Right lung (tissue), 10 donors: ENCODE measurements around the gene MOK. TPM values are rescaled to one million over a fixed set of nuclear protein-coding genes. Genes with fewer than 3 reads are reported as not detected.
"Not testable (repeated sequence)": the region's sequence is repeated elsewhere in the genome, so short reads cannot be mapped to it uniquely, and the experiment has no call there.

ENCODE experiments used
- DNase-seq, 2 donors: peaks; one replicate each; pipeline ENCODE4 v3.0.0-alpha.2; 2013
- long read RNA-seq, 8 donors: transcript quantifications; one replicate each; lab custom pipeline, GENCODE V29; 2026
- polyA plus RNA-seq, 5 donors: library from polyadenylated mRNA; unstranded; fragments of 120-200 nt; gene quantifications; one replicate each; pipeline versions ENCODE4 v1.2.1 to v1.2.3, GENCODE V29; 2013; ENCODE audit warnings: inconsistent platforms in 1 of 5, low replicate concordance in 1 of 5; ENCODE audit not compliant: insufficient read length in 5 of 5, insufficient read depth in 1 of 5

Gene MOK, protein sequence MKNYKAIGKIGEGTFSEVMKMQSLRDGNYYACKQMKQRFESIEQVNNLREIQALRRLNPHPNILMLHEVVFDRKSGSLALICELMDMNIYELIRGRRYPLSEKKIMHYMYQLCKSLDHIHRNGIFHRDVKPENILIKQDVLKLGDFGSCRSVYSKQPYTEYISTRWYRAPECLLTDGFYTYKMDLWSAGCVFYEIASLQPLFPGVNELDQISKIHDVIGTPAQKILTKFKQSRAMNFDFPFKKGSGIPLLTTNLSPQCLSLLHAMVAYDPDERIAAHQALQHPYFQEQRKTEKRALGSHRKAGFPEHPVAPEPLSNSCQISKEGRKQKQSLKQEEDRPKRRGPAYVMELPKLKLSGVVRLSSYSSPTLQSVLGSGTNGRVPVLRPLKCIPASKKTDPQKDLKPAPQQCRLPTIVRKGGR
- polyA plus RNA-seq, result 10 to 100 TPM; 24.6 to 32.7 (median 29.9) TPM
- long read RNA-seq, donor 1, partial matches to known transcripts, result 0 of 1 reads
- long read RNA-seq, donor 1, other reads (novel, unspliced or antisense), result 0 of 1 reads
- long read RNA-seq, donor 2, partial matches to known transcripts, result 0 of 1 reads
- long read RNA-seq, donor 2, other reads (novel, unspliced or antisense), result 0 of 1 reads
- long read RNA-seq, donor 3, partial matches to known transcripts, result 0 of 1 reads
- long read RNA-seq, donor 3, other reads (novel, unspliced or antisense), result 0 of 1 reads
- long read RNA-seq, donor 4, partial matches to known transcripts, result 0 of 1 reads
- long read RNA-seq, donor 4, other reads (novel, unspliced or antisense), result 0 of 1 reads
- long read RNA-seq, donor 5, partial matches to known transcripts, result 11 of 23 reads
- long read RNA-seq, donor 5, other reads (novel, unspliced or antisense), result 9 of 23 reads
- long read RNA-seq, donor 6, partial matches to known transcripts, result 0 of 1 reads
- long read RNA-seq, donor 6, other reads (novel, unspliced or antisense), result 0 of 1 reads
- long read RNA-seq, donor 7, result 0 reads
- long read RNA-seq, donor 8, result 0 reads

DNA sequence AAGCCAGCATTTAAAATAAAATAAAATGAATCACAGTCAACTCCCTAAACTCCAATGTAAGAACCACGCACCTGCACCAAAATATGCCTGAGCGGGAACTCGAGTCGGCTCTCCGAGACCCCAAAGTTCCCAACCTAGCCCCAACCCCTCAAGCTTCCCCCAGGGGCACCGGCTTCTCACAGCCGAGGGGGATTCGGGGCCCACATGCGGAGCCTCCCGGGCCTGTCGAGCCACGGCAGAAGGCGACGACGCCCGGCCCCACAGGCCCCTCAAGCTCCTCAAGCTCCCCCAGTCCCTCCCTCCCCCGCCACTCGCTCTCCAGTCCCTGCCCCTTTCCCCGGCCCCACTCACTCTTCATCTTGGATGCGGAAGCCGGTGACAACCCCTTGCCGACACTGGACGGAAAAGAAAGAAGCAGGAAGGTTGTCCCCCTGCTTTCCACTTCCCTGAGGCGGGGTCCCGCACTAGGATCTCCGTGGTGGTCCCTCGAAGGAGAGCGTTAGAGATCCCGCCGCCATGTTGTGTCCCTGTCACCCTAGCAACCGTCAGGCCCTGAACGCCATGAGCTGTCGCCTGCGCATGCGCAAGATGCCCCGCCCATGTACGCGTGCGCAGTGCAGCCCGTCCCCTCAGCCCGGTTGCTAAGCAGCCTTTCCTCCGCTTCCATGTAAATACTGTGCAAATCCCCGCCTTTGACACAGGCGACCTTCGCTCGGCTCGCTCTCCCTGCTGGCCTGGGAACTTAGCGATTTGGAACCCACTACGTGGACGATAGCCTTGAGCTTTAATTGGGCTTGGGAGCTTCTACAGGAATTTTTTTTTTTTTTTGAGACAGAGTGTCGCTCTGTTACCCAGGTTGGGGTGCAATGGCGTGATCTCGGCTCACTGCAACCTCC is at the start of gene MOK:
TSS of gene MOK (minus strand) at position 554 of the 896 bp plus-strand sequence. CDS start at position 358, 196 bp downstream.
- DNase-seq, result peak; percentile 99

DNA sequence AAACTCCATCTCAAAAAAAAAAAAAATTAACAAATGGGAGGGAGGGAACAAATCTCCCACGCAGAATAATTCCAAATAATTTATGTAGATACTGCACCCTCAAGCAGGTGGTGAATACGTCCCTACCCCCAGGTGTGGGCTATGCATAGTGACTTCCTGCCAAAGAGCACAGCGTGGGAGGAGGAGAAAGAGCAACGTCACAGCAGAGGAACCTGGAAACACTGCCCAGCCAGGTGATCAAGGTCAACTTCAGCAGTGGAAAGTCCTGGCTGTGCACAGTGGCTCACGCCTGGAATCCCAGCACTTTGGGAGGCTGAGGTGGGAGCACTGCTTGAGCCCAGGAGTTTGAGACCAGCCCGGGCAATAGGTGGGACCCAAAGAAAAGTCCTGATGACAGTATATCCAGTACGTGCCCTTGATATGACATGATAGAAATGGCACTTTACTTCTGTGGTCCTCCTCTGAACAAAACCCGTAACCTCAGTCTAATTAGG is 48.2 kb upstream of the MOK start:
- DNase-seq, result no peak

DNA sequence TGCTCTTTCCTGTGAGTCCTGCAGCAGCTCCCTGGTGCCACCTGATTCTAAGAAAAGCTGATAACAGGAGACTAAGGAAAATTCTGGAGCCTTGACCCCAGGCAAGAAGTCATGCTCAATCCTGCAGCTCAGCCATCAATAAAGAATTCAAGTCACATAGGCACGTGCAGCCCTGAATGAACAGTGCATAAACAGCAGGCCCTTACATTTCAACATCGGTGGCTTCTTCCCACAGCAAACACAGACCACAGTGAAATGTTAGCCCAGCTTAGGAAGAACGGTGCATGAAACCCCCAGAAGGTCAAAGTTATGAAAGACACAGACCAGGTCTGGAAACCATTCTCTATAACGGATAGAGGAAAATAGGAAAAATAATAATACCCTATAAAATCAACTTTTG is 47.2 kb upstream of the MOK start:
- no peak for DNase-seq

DNA sequence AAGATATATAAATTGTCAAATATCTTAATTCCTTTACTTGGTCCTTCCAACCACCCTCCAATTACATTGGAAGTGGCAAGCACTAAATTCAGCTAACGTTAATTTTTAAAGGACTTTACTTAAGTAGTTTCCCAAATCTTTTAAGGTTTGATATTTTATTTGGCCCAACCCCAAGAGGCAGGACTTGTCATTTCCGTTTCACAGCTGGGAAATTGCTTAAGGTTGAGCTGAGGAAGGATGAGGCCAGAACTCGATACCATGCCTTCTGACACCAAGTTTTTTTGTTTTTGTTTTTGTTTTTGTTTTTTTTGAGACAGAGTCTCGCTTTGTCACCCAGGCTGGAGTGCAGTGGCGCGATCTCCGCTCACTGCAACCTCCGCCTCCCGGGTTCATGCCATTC is 46.6 kb upstream of the MOK start:
- not testable (repeated sequence) for DNase-seq

DNA sequence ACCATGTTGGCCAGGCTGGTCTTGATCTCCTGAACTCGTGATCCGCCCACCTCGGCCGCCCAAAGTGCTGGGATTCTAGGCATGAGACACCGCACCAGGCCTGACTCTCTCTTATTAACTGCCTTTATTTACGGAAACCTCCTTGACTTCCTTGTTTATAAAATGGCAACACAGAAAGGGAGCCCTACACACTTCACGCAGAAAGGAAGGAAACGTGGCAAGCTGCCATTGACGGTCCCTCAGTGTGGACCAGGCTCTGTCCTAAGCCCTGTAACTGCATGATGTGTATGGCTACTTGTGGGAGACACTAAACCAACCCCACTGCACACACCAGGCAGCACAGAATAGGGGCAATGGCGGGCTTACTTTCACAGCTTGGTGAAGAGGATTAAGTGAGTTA is 46.1 kb upstream of the MOK start:
- peak; percentile 11 to 14 for DNase-seq

DNA sequence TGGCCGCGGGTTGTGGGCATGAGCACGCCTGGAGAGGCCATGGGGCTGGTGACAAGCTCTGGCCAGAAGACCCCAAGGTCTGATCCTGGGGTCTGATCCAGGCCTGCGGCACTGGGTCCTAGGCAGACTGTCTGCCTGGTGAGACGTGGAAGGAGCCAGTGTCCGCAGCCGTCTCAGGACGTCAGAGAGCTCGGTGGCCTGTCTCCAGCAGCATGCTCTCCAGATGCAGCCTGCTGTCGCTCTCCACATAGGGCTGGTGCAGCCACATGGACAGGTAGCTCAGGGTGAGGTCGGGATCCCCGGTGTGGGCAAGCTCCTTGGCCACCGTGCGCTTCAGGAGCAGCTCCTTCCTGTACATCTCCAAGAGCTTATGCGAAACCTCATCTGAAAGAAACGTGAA is 43.4 kb upstream of the MOK start:
- no peak for DNase-seq

DNA sequence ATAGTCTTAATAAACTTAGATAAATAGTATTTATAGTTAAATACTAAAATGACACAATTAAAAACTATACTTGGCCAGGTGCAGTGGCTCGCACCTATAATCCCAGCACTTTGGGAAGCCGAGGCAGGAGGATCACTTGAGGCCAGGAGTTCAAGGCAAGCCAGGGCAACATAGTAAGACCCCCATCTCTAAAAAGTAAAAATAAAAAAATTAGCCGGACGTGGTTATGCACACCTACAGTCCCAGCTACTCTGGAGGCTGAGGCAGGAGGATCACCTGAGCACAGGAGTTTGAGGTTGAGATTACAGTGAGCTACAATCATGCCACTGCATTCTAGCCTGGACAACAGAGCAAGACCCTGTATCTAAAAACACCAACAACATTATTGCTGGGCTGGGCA is 41.7 kb upstream of the MOK start:
- DNase-seq, result no peak

DNA sequence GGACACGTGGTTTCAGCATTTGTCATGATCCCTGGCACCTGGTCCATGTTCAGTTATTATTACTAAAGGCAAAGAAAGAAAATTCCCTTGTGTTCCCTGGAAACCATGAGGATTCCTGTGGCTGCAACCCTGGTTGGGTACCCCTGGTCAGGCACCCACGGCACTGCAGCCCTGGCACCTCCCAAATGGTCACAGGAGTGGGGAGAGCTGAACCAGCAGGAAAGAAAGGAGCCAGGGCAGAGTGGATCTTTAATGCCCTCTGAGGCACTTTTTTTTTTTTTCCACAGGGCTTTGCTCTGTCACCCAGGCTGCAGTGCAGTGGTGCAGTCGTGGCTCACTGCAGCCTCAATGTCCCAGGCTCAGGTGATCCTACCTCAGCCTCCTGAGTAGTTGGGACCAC is 40.3 kb upstream of the MOK start:
- no peak for DNase-seq

DNA sequence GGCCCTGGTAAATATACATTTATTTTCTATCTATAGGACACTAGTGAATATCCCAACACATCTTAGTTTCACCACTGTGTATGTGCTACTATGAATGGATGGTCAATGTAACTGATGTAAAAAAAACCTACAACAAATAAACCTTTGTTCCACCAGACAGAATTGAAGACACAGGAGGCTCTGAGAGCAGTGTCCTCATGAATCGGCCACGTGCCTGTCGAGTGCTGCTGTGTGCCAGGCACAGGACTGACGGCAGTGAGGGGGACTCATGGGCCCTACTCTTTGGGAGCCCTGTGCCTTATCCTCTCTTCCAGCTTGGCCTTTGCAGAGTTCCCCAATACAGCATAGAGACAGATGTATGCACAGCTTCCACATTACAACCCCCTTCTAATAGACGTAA is 39.5 kb upstream of the MOK start:
- no peak for DNase-seq

DNA sequence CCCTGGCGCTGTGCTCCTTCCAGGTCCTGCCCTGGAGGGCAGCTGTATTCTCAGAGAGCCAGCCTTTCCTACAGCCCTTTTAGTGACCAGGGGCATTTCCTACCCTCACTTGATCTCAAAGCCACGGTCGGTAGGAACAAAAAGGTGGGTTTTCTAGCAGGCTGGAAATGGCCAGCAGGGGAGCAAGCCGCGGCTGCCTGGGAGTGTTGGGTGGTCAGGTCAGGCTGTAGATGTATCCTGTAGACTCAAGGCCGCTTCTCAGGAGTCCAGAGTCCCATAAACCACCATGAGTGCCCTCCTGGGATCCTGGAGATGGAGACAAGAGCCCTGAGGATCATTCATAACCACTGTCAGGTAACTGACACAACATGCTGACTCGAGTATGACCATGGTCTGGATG is 39.1 kb upstream of the MOK start:
- no peak for DNase-seq

DNA sequence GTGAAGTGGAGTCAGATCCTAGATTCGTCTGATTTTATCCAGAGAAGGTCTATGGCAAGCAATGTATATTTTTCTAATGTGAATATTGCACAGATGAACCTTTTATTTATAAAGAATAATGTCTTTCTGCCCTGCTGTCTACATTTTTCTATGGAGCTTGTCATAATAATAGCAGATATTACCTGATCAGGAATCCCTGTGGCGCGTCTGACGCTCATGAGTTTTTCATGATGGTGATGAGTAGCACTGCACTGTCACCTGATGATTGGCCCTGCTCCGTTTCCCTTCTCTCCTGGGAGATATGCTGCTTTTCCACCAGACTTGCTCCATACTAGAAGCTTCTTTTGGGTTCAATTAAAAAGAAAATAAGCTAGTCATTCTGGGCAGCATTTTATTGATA is 37.3 kb upstream of the MOK start:
- no peak for DNase-seq

DNA sequence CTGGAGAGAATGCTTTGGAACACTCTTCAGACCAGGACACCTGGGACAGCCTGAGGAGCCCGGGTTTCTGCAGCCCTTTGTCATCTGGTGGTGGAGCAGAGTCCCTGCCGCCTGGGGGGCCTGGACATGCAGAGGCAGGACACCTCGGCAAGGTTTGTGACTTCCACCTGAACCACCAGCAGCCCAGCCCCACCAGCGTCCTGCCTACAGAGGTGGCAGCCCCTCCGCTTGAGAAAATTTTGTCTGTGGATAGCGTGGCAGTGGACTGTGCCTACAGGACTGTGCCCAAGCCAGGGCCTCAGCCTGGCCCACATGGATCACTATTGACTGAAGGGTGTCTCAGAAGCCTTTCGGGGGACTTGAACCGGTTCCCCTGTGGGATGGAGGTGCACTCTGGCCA is 36.6 kb upstream of the MOK start:
- no peak for DNase-seq

DNA sequence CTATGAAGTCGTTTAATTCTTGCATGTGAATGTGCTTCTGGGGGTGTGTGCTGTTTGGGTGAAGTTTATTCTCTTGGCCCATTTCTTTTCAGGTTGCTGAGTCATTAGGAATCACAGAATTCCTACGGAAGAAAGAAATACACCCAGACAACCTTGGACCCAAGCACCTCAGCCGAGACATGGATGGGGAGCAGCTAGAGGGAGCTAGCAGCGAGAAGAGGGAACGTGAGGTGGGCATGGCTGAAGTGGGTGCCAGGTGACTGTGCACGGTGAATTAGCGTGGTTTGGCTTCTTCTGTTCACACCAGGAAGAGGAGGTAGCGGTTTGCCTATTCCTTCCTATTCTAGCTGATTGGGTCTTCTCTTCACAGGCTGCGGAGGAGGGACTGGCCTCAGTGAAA is 33.8 kb upstream of the MOK start:
- no peak for DNase-seq

DNA sequence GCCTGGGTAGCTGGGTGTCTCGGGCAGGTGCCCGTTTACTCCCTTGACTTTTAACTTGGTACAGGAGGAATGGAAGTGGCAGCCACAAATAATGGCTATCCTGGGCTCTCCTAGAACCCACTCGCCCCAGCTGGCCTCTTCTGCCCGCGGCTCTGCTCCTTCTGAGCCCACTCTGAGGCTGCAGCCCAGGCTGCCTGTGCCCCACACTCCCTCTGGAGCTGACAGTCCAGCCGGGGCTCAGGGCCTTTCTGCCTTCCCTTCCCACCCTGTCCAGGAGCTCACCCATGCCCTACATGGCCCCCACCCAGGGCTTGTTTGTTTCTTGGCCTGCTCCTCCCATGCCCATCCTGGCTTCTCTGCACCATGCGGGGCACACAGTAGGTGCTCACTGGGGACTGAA is 30.2 kb upstream of the MOK start:
- DNase-seq, result no peak

DNA sequence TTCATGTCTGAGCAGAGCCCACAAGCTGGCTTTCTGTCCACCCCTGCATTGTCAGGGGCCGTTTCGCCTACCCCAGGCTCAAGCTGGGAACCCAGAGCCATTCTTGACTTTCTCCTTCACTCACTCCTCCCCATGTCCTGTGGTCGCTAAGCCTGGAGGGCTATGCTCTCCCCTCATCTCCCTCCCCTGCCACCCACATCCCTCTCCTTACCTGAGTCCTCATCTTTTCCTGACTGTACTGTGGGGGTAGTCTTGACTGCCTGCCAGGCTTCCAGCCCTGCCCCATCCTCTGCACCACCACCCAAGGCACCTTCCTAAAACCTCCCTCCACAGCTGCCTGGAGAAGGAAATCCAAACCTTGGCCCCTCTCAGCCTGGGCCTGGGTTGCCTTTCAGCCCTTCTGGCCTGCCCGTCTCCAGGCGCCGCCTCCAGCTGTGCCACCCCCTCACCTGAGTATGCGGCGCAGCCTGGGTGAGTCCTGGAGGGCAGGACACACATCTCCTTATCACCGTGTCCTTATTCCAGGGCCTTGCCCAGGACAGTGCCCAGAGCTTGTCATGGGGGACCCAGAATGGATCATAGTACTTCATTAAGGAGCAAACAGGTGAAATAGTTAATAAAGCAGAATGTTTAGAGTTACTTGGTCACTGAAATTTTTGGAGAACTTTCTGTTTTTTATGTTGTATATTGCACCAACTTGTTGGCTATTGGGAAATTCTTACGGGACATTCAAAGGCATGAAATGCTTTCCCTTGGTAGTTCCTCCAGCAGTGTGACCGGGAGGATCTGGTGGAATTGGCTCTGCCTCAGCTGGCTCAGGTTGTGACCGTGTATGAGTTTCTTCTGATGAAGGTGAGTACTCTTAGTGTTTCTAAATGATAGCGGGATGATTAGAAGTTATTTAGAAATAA is 29.1 kb upstream of the MOK start:
- no peak for DNase-seq

DNA sequence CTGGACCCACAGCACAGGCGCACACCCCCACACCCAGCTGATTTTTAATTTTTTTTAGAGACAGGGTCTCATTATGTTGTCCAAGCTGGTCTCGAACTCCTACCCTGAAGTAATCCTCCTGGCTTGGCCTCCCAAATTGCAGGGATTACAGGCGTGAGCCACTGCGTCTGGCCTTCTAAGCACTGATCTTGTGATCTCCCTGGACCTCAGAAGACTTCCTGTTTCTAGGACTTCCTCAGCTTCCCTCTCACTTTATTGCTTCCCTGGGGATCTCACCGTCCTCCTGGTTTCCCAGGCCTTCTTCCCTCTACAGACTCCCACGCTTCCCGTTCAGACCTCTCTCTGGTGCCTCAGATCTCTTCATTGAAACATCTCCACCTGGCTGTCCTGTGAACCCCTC is 28.4 kb upstream of the MOK start:
- DNase-seq, result no peak

DNA sequence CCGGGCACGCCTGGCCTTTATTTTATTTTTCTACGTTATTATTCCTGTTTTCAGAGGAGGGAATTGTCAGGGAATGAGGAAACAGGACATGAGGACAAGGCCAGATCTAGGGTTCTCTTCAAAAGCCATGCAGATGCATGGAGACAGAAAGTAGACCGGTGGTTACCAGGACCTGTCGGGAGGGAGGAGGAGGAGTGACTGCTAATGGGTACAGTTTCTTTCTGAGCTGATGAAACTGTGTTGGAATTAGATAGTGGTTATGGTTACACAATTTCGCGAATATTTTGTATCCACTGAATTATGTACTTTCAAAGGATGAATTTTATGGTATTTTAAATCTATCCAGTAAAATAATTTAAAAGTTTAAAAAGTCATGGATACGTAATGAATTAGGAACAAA is 25.8 kb upstream of the MOK start:
- DNase-seq, result no peak

DNA sequence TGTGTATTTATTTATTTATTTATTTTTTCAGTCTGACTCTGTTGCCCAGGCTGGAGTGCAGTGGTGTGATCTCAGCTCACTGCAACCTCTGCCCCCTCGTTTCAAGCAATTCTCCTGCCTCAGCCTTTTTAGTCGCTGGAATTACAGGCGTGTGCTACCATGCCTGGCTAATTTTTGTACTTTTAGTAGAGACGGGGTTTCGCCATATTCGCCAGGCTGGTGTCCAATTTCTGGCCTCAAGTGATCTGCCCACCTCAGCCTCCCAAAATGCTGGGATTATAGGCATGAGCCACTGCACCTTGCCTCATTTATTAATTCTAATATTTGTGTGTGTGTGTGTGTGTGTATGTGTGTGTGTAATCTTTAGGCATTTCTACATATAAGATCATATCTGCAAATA is 24.4 kb upstream of the MOK start:
- DNase-seq, result not testable (repeated sequence)

DNA sequence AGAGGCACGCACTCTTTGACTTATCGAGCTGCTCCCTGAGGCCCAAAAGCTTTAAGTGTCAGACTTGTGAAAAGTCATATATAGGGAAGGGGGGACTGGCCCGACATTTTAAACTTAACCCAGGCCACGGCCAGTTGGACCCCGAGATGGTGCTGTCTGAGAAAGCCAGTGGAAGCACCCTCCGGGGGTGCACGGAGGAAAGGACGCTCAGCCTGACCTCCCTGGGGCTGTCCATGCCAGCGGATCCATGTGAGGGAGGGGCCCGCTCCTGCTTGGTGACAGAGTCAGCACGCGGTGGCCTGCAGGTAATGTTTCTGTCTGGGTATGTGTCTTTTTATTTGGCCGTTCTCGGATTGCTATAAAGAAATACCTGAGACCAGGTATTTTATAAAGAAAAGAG is 21.6 kb upstream of the MOK start:
- no peak for DNase-seq

DNA sequence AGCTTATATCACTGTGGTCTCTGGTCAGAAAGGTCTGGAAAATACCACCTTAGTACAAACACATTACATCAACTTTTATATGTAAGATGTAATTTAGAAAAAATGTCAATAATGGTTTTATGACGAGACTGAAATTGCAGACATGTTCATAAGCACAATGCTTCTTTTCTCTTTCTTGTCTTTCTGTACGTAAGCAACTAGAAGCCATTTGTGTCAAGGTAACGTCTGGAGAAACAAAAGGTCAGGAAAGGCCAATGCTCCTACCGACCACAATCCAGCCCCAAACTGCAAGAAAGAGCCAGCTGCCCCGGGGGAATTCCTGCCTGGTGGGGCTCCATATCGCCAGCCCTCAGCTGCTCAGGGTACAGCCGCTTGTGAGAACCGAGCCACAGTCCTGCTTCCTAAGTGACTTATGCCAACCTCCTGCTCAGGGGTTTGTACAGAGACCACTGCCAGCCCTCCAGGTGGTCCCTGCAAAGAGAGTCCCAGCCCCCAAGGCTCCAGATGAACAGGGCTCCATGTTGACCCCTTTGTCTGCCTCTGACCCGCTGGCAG is 20.9 kb upstream of the MOK start:
- no peak for DNase-seq
